ENCODE measurements around the gene PROX2.

The PROX2 gene

DNA sequence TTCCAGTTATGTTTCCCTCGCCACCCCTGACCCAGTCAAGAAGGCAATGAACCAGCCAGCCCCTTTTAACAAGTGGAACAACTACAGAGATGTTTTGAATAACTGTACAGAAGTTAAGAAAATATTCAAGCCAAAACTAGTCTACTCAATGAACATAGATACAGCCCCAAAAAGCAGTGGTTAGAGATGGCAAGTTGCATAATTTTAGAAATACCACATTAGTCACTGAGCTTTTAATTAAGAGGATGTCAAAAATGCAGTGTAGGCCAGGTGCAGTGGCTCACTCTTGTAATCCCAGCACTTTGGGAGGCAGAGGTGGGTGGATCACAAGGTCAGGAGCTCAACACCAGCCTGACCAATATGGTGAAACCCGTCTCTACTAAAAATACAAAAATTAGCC lies 27.2 kb downstream of the PROX2 start:
- Histone ChIP-seq H3K9me3 (ENCODE audit: low read length) (no peaks in the 10 kb centered on the region), H3F3A (ENCODE audit: insufficient read depth, low read length) (no peaks in the 10 kb centered on the region), H4K20me1 (ENCODE audit: insufficient read depth, low read length) (no peaks in the 10 kb centered on the region), H3K4me2 (ENCODE audit: low read length) (no peak overlapping the region), H3K9me2 (ENCODE audit: low read depth, low read length) (no peaks in the 10 kb centered on the region), H3K9ac (ENCODE audit: low read length) (no peak overlapping the region), H2AFZ (ENCODE audit: low read length) (no peak overlapping the region), H3K79me2 (ENCODE audit: insufficient read depth, low read length) (no peaks in the 10 kb centered on the region), H3K27ac (ENCODE audit: low read depth, low read length, poor library complexity, severe bottlenecking) (no peak overlapping the region), H3K27me3 (ENCODE audit: insufficient read depth, low read length) (no peaks in the 10 kb centered on the region), H3K36me3 (ENCODE audit: insufficient read depth, low read length) (no peaks in the 10 kb centered on the region), H3K4me3 (ENCODE audit: low read depth, low read length, poor library complexity, severe bottlenecking) (no peak overlapping the region), H3K4me1 (ENCODE audit: insufficient read depth, low read length, severe bottlenecking) (no peaks in the 10 kb centered on the region)
- TF ChIP-seq EZH2 (IDR thresholded peaks at IDR 0.05; ENCODE audit: borderline replicate concordance, low read length) = no peak
- TF ChIP-seq, protein P1, sequence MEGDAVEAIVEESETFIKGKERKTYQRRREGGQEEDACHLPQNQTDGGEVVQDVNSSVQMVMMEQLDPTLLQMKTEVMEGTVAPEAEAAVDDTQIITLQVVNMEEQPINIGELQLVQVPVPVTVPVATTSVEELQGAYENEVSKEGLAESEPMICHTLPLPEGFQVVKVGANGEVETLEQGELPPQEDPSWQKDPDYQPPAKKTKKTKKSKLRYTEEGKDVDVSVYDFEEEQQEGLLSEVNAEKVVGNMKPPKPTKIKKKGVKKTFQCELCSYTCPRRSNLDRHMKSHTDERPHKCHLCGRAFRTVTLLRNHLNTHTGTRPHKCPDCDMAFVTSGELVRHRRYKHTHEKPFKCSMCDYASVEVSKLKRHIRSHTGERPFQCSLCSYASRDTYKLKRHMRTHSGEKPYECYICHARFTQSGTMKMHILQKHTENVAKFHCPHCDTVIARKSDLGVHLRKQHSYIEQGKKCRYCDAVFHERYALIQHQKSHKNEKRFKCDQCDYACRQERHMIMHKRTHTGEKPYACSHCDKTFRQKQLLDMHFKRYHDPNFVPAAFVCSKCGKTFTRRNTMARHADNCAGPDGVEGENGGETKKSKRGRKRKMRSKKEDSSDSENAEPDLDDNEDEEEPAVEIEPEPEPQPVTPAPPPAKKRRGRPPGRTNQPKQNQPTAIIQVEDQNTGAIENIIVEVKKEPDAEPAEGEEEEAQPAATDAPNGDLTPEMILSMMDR (IDR thresholded peaks at IDR 0.05; ENCODE audit: low read length) = no peak

DNA sequence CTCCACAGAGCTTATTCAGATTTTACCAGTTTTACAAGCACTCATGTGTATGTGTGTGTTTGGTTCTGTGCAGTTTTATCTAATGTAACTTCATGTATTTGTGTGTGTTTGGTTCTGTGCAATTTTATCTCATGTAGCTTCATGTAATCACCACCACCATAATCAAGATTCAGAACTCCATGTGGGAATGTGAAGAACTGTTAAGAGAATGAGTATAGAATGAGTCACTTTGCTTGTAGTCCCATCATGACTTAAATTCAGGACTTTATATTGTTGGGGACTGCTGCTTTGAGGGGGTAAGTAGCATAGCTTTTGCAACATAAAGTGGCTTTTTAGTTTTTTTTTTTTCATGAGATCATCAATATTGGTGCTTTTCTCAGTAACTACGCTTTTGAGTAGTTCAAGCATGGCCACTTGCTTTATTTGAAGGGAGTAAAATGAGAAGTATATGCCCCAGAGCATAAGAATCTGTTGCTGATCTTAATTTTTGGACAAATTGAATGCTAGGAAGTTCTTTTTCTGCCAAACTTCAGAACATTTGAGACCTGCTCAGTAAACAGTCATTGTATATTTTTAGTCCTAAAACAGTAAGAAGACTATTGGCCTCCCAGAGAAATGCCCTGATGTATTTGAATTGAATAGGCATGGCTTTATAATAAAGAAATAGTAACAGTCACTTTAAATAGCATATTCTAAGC lies 28.8 kb downstream of the PROX2 start:
- Histone ChIP-seq H3K36me3 (ENCODE audit: insufficient read depth, low read length) (no peaks in the 10 kb centered on the region), H4K20me1 (ENCODE audit: insufficient read depth, low read length) (no peaks in the 10 kb centered on the region), H2AFZ (ENCODE audit: low read length) (no peak overlapping the region), H3F3A (ENCODE audit: insufficient read depth, low read length) (no peaks in the 10 kb centered on the region), H3K4me2 (ENCODE audit: low read length) (no peak overlapping the region), H3K4me3 (ENCODE audit: low read depth, low read length, poor library complexity, severe bottlenecking) (no peak overlapping the region), H3K9me2 (ENCODE audit: low read depth, low read length) (no peaks in the 10 kb centered on the region), H3K9ac (ENCODE audit: low read length) (no peak overlapping the region), H3K9me3 (ENCODE audit: low read length) (no peaks in the 10 kb centered on the region), H3K27me3 (ENCODE audit: insufficient read depth, low read length) (no peaks in the 10 kb centered on the region), H3K79me2 (ENCODE audit: insufficient read depth, low read length) (no peaks in the 10 kb centered on the region), H3K4me1 (ENCODE audit: insufficient read depth, low read length, severe bottlenecking) (no peaks in the 10 kb centered on the region), H3K27ac (ENCODE audit: low read depth, low read length, poor library complexity, severe bottlenecking) (no peak overlapping the region)
- TF ChIP-seq EZH2 (IDR thresholded peaks at IDR 0.05; ENCODE audit: borderline replicate concordance, low read length) = no peak
- TF ChIP-seq, protein P1 (IDR thresholded peaks at IDR 0.05; ENCODE audit: low read length) = no peak

DNA sequence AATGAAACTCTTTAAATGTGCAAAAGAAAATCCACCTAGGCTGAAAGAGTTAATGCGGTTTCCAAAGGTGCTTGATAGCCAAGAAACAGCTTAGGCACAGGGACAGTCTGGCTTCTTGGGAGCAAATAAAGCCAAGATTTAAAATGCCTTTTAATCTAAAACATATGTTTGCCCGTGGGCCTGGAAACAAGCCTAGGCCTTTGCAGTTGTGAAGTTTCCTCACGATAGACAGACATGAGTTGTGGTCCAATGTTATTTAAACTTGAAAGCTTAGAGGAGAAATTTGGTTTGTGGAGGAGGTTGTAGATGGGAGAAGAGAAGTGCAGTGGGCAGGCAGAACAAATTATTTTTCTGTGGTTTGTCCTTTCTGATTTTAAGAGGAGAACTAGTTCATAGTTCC lies 29.8 kb downstream of the PROX2 start:
- Histone ChIP-seq H3K9me3 (ENCODE audit: low read length) (no peaks in the 10 kb centered on the region), H4K20me1 (ENCODE audit: insufficient read depth, low read length) (no peaks in the 10 kb centered on the region), H3K79me2 (ENCODE audit: insufficient read depth, low read length) (no peaks in the 10 kb centered on the region), H2AFZ (ENCODE audit: low read length) (no peak overlapping the region), H3K27ac (ENCODE audit: low read depth, low read length, poor library complexity, severe bottlenecking) (no peak overlapping the region), H3K4me1 (ENCODE audit: insufficient read depth, low read length, severe bottlenecking) (peaks cover 7% of the 10 kb centered on the region), H3K36me3 (ENCODE audit: insufficient read depth, low read length) (peaks cover 1% of the 10 kb centered on the region; the same call in 1 of the 2 replicates), H3K9ac (ENCODE audit: low read length) (no peak overlapping the region), H3K27me3 (ENCODE audit: insufficient read depth, low read length) (no peaks in the 10 kb centered on the region), H3K9me2 (ENCODE audit: low read depth, low read length) (no peaks in the 10 kb centered on the region), H3K4me2 (ENCODE audit: low read length) (no peak overlapping the region), H3K4me3 (ENCODE audit: low read depth, low read length, poor library complexity, severe bottlenecking) (no peak overlapping the region), H3F3A (ENCODE audit: insufficient read depth, low read length) (no peaks in the 10 kb centered on the region)
- TF ChIP-seq, protein P1 (IDR thresholded peaks at IDR 0.05; ENCODE audit: low read length) = no peak
- no peak for TF ChIP-seq EZH2 (IDR thresholded peaks at IDR 0.05; ENCODE audit: borderline replicate concordance, low read length)

Measured in OCI-LY1 (cell line).